ENCODE results near the gene DPYSL5. TPM values are rescaled to one million over a fixed set of nuclear protein-coding genes. Genes with fewer than 3 reads are reported as not detected.

The DPYSL5 gene
- total RNA-seq, 2 donors from 2014 or later, result 0.24 to 0.35 TPM

- intact Hi-C loops (cut with DNase I), result no loop called here
These were observed 90.6 kb downstream of the DPYSL5 start for GRCh38 chr2:26938399-26939118.

DNA sequence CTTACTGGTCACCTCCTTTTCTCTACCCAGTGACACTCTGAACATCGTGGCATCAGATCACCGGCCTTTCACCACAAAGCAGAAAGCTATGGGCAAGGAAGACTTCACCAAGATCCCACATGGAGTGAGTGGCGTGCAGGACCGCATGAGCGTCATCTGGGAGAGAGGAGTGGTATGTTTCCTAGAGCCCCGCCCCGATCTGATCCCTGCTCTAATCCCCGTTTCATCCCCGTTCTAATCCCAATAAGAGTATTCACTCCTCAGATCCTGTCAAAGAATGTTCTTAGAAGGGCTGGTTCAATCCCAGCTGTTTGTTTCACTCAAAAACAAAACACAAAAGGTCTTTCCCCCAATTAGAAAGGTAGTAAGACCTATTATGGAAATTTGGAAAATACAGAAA, 92.1 kb downstream of the DPYSL5 start:
- Histone ChIP-seq H3K4me1 (no peaks in the 10 kb centered on the region), H3K36me3 (no peaks in the 10 kb centered on the region), H3K4me3 (no peak overlapping the region), H3K9me3 (no peaks in the 10 kb centered on the region), H3K27me3 (peaks cover 7% of the 10 kb centered on the region), H3K27ac (no peak overlapping the region), H3K9ac (ENCODE audit: low read depth in 2 of 2, low read length in 2 of 2) (no peak overlapping the region)
- TF ChIP-seq, protein P1, sequence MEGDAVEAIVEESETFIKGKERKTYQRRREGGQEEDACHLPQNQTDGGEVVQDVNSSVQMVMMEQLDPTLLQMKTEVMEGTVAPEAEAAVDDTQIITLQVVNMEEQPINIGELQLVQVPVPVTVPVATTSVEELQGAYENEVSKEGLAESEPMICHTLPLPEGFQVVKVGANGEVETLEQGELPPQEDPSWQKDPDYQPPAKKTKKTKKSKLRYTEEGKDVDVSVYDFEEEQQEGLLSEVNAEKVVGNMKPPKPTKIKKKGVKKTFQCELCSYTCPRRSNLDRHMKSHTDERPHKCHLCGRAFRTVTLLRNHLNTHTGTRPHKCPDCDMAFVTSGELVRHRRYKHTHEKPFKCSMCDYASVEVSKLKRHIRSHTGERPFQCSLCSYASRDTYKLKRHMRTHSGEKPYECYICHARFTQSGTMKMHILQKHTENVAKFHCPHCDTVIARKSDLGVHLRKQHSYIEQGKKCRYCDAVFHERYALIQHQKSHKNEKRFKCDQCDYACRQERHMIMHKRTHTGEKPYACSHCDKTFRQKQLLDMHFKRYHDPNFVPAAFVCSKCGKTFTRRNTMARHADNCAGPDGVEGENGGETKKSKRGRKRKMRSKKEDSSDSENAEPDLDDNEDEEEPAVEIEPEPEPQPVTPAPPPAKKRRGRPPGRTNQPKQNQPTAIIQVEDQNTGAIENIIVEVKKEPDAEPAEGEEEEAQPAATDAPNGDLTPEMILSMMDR (IDR thresholded peaks at IDR 0.05), result no peak
- no peak for DNase-seq
- intact Hi-C loops (cut with DNase I), result no loop called here

More at GRCh38 chr2:26938399-26939118, 90.6 kb downstream of the DPYSL5 start:
- TF ChIP-seq, protein P1 (IDR thresholded peaks at IDR 0.05), result no peak
- H3K27ac ChIP-seq, result no peak overlapping the region
- no peak for DNase-seq
- no peaks in the 10 kb centered on the region for H3K4me1 ChIP-seq
- no peak overlapping the region for H3K4me3 ChIP-seq
- H3K9me3 ChIP-seq, result no peaks in the 10 kb centered on the region
- peaks cover 7% of the 10 kb centered on the region for H3K27me3 ChIP-seq
- H3K36me3 ChIP-seq, result no peaks in the 10 kb centered on the region
- H3K9ac ChIP-seq (ENCODE audit: low read depth in 2 of 2, low read length in 2 of 2), result no peak overlapping the region

DNA sequence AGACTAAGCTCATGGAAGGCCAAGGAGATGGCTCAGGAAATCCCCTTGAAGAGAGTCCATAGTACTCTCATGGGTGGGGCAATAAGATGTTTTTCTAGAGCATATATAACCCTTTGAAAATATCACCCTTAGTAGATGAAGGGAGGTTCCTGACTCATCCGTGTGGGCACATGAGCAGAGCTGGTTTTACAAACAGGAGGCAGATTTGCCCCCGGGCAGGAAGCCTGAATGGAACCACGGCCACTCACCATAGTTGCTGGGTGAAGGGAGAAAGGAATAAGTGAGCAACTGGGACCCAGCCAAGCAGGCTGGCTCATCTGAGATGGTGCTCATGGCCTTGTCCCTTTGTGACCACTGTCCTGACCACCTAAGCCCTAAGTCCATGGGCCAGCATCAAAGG, 93.6 kb downstream of the DPYSL5 start:
- Histone ChIP-seq H3K27me3 (peaks cover 7% of the 10 kb centered on the region), H3K27ac (no peak overlapping the region), H3K36me3 (no peaks in the 10 kb centered on the region), H3K9ac (ENCODE audit: low read depth in 2 of 2, low read length in 2 of 2) (no peak overlapping the region), H3K9me3 (no peaks in the 10 kb centered on the region), H3K4me1 (no peaks in the 10 kb centered on the region), H3K4me3 (no peak overlapping the region)
- intact Hi-C loops (cut with DNase I), result no loop called here
- no peak for DNase-seq
- TF ChIP-seq, protein P1 (IDR thresholded peaks at IDR 0.05), result no peak

DNA sequence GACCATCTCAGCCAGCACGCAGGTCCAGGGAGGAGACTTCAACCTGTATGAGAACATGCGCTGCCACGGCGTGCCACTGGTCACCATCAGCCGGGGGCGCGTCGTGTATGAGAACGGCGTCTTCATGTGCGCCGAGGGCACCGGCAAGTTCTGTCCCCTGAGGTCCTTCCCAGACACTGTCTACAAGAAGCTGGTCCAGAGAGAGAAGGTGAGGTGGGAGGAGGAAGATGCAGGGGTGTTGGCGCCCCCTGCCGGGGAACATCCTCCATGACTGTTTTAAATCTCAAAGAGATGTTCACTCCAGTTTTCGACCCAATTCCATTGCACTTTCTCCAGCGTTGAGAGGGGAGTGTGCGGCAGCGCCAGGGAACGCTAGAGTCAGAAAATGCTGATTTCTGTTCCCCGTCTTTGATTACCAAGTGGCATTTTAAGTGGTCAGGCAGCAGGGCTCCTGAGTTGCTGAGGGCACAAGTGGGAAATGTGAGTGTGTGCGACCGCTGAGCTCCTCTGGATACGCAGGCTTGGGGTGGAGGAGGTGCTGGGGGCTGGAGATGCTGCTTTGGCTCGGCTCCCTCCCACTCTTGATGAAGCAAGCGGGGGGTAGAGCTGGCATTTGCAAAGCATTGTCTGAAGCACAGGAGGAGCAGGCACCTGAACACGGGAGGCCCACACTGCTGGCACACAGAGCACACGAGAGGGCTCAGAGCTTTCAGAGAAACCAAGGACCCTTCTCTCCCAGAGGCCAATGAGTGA, 94.8 kb downstream of the DPYSL5 start:
- intact Hi-C loops (cut with DNase I), result loop anchor here (2.0 kb wide), 1 partner anchor 96 kb away; no protein-coding TSS in a partner anchor
- no peak overlapping the region for H3K27ac ChIP-seq
- H3K4me3 ChIP-seq, result no peak overlapping the region
- no peaks in the 10 kb centered on the region for H3K9me3 ChIP-seq
- peak; percentile 59 for DNase-seq
- TF ChIP-seq, protein P1 (IDR thresholded peaks at IDR 0.05), result peak; percentile 82
- no peaks in the 10 kb centered on the region for H3K36me3 ChIP-seq
- no peaks in the 10 kb centered on the region for H3K4me1 ChIP-seq
- H3K9ac ChIP-seq (ENCODE audit: low read depth in 2 of 2, low read length in 2 of 2), result no peak overlapping the region
- H3K27me3 ChIP-seq, result peaks cover 7% of the 10 kb centered on the region

- Histone ChIP-seq H3K9me3 (no peaks in the 10 kb centered on the region), H3K27me3 (peaks cover 7% of the 10 kb centered on the region), H3K4me1 (no peaks in the 10 kb centered on the region), H3K9ac (ENCODE audit: low read depth in 2 of 2, low read length in 2 of 2) (no peak overlapping the region), H3K36me3 (no peaks in the 10 kb centered on the region), H3K27ac (no peak overlapping the region), H3K4me3 (no peak overlapping the region)
- intact Hi-C loops (cut with DNase I), result no loop called here
- TF ChIP-seq, protein P1 (IDR thresholded peaks at IDR 0.05), result no peak
- DNase-seq, result no peak
These were observed 98.2 kb downstream of the DPYSL5 start for GRCh38 chr2:26945991-26946750.

Measured in colonic mucosa (tissue), 4 donors.